Liver (tissue), 9 donors: Measurements from ENCODE around the gene S100A12. TPM values are rescaled to one million over a fixed set of nuclear protein-coding genes. Genes with fewer than 3 reads are reported as not detected.

Source experiments
- DNase-seq: peaks from one replicate; pipeline ENCODE4 v3.0.0-alpha.2; 2017; ENCODE audit warnings: low spot score
- H3K27ac ChIP-seq, 2 donors: one replicate each; pipeline ENCODE4 v1.7.0; 2013; ENCODE audit warnings: inconsistent platforms in 2 of 2, low read length in 2 of 2, control low read depth in 1 of 2, low read depth in 1 of 2, mild to moderate bottlenecking in 1 of 2
- H3K27me3 ChIP-seq, 4 donors: one replicate each; pipeline versions ENCODE4 v1.6.1 to v1.7.0; 2013; ENCODE audit warnings: low read length in 3 of 4, inconsistent platforms in 1 of 4, mild to moderate bottlenecking in 1 of 4, moderate library complexity in 1 of 4; ENCODE audit not compliant: control insufficient read depth in 4 of 4, insufficient read depth in 4 of 4
- H3K36me3 ChIP-seq, 4 donors: one replicate each; pipeline versions ENCODE4 v1.6.1 to v1.7.0; 2013; ENCODE audit warnings: low read length in 3 of 4, mild to moderate bottlenecking in 3 of 4, low read depth in 1 of 4, moderate library complexity in 1 of 4; ENCODE audit not compliant: control insufficient read depth in 4 of 4, insufficient read depth in 3 of 4
- H3K4me1 ChIP-seq, 4 donors: one replicate each; pipeline versions ENCODE4 v1.6.1 to v1.7.0; 2013; ENCODE audit warnings: low read length in 3 of 4, mild to moderate bottlenecking in 3 of 4, moderate library complexity in 1 of 4; ENCODE audit not compliant: control insufficient read depth in 4 of 4, insufficient read depth in 4 of 4
- H3K4me3 ChIP-seq, 3 donors: one replicate each; pipeline versions ENCODE4 v1.6.1 to v1.7.0; 2013; ENCODE audit warnings: low read length in 3 of 3, control low read depth in 1 of 3, low read depth in 1 of 3, mild to moderate bottlenecking in 1 of 3
- H3K9ac ChIP-seq, 2 donors: one replicate each; pipeline ENCODE4 v1.7.0; 2013; ENCODE audit warnings: low read length in 2 of 2, mild to moderate bottlenecking in 2 of 2, moderate library complexity in 2 of 2, control low read depth in 1 of 2, low read depth in 1 of 2
- H3K9me3 ChIP-seq, 4 donors: one replicate each; pipeline versions ENCODE4 v1.6.1 to v1.7.0; 2013; ENCODE audit warnings: low read length in 3 of 4; ENCODE audit not compliant: control insufficient read depth in 4 of 4
- EGR1 ChIP-seq, 2 donors: IDR thresholded peaks; 2 replicates each; pipeline ENCODE4 v1.6.1; 2016 to 2018; ENCODE audit warnings: antibody characterized with exemption in 2 of 2, low read depth in 2 of 2
- FOXA1 ChIP-seq: IDR thresholded peaks from 2 replicates; pipeline ENCODE4 v1.6.1; 2016; ENCODE audit warnings: antibody characterized with exemption
- FOXA2 ChIP-seq: IDR thresholded peaks from 2 replicates; pipeline ENCODE4 v1.6.1; 2016; ENCODE audit warnings: antibody characterized with exemption
- GABPA ChIP-seq, 2 donors: IDR thresholded peaks in 1 of 2; conservative IDR thresholded peaks in 1 of 2; 2 replicates each; pipeline ENCODE4 v1.6.1; 2016; ENCODE audit warnings: antibody characterized with exemption in 2 of 2, mild to moderate bottlenecking in 1 of 2, moderate library complexity in 1 of 2
- HNF4A ChIP-seq, 2 donors: conservative IDR thresholded peaks; 2 replicates each; pipeline ENCODE4 v1.6.1; 2016; ENCODE audit warnings: antibody characterized with exemption in 2 of 2, mild to moderate bottlenecking in 2 of 2
- HNF4G ChIP-seq: IDR thresholded peaks from 2 replicates; pipeline ENCODE4 v1.6.1; 2016; ENCODE audit warnings: antibody characterized with exemption
- JUND ChIP-seq, 2 donors: IDR thresholded peaks; 2 replicates each; pipeline ENCODE4 v1.6.1; 2016; ENCODE audit warnings: antibody characterized with exemption in 2 of 2
- NR2F2 ChIP-seq: IDR thresholded peaks from 2 replicates; pipeline ENCODE4 v1.6.1; 2016; ENCODE audit warnings: antibody characterized with exemption
- RAD21 ChIP-seq, 2 donors: IDR thresholded peaks; 2 replicates each; pipeline ENCODE4 v1.6.1; 2016; ENCODE audit warnings: antibody characterized with exemption in 2 of 2, mild to moderate bottlenecking in 2 of 2
- RXRA ChIP-seq, 2 donors: IDR thresholded peaks; 2 replicates each; pipeline ENCODE4 v1.6.1; 2017 to 2018; ENCODE audit warnings: antibody characterized with exemption in 2 of 2, mild to moderate bottlenecking in 1 of 2
- SP1 ChIP-seq: IDR thresholded peaks from 2 replicates; pipeline ENCODE4 v1.6.1; 2018; ENCODE audit warnings: antibody characterized with exemption, mild to moderate bottlenecking
- TAF1 ChIP-seq: conservative IDR thresholded peaks from 2 replicates; pipeline ENCODE4 v1.6.1; 2016; ENCODE audit warnings: antibody characterized with exemption, mild to moderate bottlenecking
- YY1 ChIP-seq: IDR thresholded peaks from 2 replicates; pipeline ENCODE4 v1.6.1; 2016; ENCODE audit warnings: antibody characterized with exemption, mild to moderate bottlenecking
- WGBS: extraction: QIAGEN DNeasy Blood & Tissue Kit; methylation state at CpG from one replicate; pipeline ENCODE4 v1.1.7; 2013; 5-methylcytosine and 5-hydroxymethylcytosine counted together
- polyA plus RNA-seq, 2 donors: library from polyadenylated mRNA; stranded (reverse) in 1 of 2; unstranded in 1 of 2; fragments of 200-250 nt in 1 of 2; fragments of >200 nt in 1 of 2; fragmentation: Nextera tagmentation in 1 of 2; extraction: Ambion mirVana in 1 of 2; gene quantifications; one replicate each; pipeline versions ENCODE4 v1.2.1 to v1.2.3, GENCODE V29; 2013 to 2015
- total RNA-seq, 2 donors: library from RNA; depleted of rRNA; stranded (reverse); fragments of >200 nt; gene quantifications; one replicate each; pipeline ENCODE4 v1.2.3, GENCODE V29; 2014
- TF ChIP-seq, protein P1 (sequence below): fragments of 150-350 bp; IDR thresholded peaks from 2 replicates; pipeline ENCODE4 v1.5.1; 2017; ENCODE audit warnings: improper control_type of control experiment, low read depth, low read length; ENCODE audit not compliant: missing input control
- TF ChIP-seq, protein P2 (sequence below): IDR thresholded peaks from 2 replicates; pipeline ENCODE4 v1.6.1; 2016; ENCODE audit warnings: antibody characterized with exemption
- TF ChIP-seq, protein P3 (sequence below): IDR thresholded peaks from 2 replicates; pipeline ENCODE4 v1.6.1; 2016; ENCODE audit warnings: antibody characterized with exemption
- donor health status: healthy.
- donor health status: healthy.
- donor health status: healthy.
- donor health status: healthy.
- donor health status: healthy.

The S100A12 gene
- total and polyA plus RNA-seq, 4 donors: 3.3 to 35.2 (median 12.1) TPM

DNA sequence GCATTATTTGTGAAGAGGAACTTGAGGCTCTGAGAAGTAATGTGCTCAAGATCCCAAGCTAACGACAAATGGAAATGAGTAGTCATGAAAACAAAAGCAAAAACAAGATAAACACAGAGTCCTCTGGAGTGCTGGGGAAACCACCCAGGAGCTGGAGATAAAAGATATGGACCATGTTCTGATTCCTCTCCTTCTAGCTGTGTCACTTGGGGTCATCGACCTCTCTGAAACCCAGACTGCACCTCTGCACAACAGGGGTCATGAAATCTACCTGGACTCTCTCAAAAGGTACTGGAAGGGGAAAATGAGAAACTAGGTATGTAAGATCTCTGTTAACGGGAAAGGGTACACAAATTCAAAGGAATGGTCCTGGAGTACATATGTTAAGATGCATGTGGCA lies 33.2 kb downstream of the S100A12 start:
- no peaks in the 10 kb centered on the region for H3K4me1 ChIP-seq
- no peak overlapping the region for H3K4me3 ChIP-seq
- no peaks in the 10 kb centered on the region for H3K9me3 ChIP-seq
- TF ChIP-seq EGR1 (IDR thresholded peaks at IDR 0.05; ENCODE audit: low read depth in 2 of 2) (no peak), FOXA2 (no peak), GABPA (IDR thresholded peaks at IDR 0.05 in 1 of 2, conservative IDR thresholded peaks at IDR 0.05 in 1 of 2) (no peak), HNF4G (no peak), RAD21 (IDR thresholded peaks at IDR 0.05) (no peak), FOXA1 (no peak), SP1 (no peak)
- TF ChIP-seq, protein P1, sequence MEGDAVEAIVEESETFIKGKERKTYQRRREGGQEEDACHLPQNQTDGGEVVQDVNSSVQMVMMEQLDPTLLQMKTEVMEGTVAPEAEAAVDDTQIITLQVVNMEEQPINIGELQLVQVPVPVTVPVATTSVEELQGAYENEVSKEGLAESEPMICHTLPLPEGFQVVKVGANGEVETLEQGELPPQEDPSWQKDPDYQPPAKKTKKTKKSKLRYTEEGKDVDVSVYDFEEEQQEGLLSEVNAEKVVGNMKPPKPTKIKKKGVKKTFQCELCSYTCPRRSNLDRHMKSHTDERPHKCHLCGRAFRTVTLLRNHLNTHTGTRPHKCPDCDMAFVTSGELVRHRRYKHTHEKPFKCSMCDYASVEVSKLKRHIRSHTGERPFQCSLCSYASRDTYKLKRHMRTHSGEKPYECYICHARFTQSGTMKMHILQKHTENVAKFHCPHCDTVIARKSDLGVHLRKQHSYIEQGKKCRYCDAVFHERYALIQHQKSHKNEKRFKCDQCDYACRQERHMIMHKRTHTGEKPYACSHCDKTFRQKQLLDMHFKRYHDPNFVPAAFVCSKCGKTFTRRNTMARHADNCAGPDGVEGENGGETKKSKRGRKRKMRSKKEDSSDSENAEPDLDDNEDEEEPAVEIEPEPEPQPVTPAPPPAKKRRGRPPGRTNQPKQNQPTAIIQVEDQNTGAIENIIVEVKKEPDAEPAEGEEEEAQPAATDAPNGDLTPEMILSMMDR: no peak
- TF ChIP-seq, protein P2, sequence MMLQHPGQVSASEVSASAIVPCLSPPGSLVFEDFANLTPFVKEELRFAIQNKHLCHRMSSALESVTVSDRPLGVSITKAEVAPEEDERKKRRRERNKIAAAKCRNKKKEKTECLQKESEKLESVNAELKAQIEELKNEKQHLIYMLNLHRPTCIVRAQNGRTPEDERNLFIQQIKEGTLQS: no peak
- no peak overlapping the region for H3K27ac ChIP-seq
- H3K9ac ChIP-seq: no peak overlapping the region
- H3K36me3 ChIP-seq: no peaks in the 10 kb centered on the region
- WGBS: 64% methylated on average over 3 of the region's 3 CpGs
- DNase-seq: no peak
- H3K27me3 ChIP-seq: peaks cover 0 to 5% (median 0%) of the 10 kb centered on the region in 4 donors

DNA sequence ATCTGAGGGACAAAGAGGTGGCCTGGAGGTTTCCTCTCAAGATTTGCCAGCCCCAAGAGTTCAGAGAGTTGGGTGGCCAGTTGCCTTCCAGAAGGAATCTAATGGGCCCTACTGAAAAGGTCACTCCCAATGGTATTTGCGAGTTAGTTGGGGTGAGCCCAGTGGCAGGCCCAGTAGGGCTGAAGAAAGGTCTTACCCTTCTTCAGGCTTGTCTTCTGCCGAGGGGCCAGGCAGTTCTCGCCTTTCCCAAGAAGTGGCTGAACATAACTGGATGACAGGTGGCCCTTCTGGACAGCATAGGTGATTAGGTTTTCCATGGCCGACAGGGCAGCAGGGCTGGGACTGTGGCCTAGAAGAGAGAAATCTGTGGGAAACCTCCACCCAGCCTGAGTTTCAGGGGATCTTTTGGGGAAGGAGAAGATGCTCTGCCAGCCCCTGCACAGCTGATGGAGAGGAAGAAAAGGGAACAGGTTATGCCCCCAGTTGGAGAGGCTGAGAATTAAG lies 33.9 kb downstream of the S100A12 start:
- Histone ChIP-seq H3K4me3 (no peak overlapping the region), H3K36me3 (no peaks in the 10 kb centered on the region), H3K9ac (no peak overlapping the region), H3K27me3 (peaks cover 0 to 5% (median 0%) of the 10 kb centered on the region in 4 donors), H3K4me1 (no peaks in the 10 kb centered on the region), H3K9me3 (no peaks in the 10 kb centered on the region), H3K27ac (no peak overlapping the region)
- TF ChIP-seq, protein P3, sequence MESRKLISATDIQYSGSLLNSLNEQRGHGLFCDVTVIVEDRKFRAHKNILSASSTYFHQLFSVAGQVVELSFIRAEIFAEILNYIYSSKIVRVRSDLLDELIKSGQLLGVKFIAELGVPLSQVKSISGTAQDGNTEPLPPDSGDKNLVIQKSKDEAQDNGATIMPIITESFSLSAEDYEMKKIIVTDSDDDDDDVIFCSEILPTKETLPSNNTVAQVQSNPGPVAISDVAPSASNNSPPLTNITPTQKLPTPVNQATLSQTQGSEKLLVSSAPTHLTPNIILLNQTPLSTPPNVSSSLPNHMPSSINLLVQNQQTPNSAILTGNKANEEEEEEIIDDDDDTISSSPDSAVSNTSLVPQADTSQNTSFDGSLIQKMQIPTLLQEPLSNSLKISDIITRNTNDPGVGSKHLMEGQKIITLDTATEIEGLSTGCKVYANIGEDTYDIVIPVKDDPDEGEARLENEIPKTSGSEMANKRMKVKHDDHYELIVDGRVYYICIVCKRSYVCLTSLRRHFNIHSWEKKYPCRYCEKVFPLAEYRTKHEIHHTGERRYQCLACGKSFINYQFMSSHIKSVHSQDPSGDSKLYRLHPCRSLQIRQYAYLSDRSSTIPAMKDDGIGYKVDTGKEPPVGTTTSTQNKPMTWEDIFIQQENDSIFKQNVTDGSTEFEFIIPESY: no peak
- TF ChIP-seq JUND (IDR thresholded peaks at IDR 0.05): no peak
- TF ChIP-seq FOXA2: no peak
- TF ChIP-seq RAD21 (IDR thresholded peaks at IDR 0.05): no peak
- TF ChIP-seq, protein P2: no peak
- no peak for TF ChIP-seq YY1
- TF ChIP-seq RXRA (IDR thresholded peaks at IDR 0.05): no peak
- TF ChIP-seq HNF4A (conservative IDR thresholded peaks at IDR 0.05): no peak
- TF ChIP-seq TAF1: no peak
- TF ChIP-seq, protein P1: no peak
- TF ChIP-seq SP1: no peak
- no peak for TF ChIP-seq GABPA (IDR thresholded peaks at IDR 0.05 in 1 of 2, conservative IDR thresholded peaks at IDR 0.05 in 1 of 2)
- no peak for TF ChIP-seq NR2F2
- 95% methylated on average over 4 of the region's 4 CpGs for WGBS
- peak; percentile 27 for DNase-seq
